WTC11 (cell line): ENCODE measurements around the gene FILIP1L.

Experiments
- JUN ChIP-seq: sonication (generic); formaldehyde crosslinking; IDR thresholded peaks from 2 replicates; pipeline ENCODE4 v1.8.0; 2023; ENCODE audit warnings: mild to moderate bottlenecking, missing genetic modification reagents
- NFYB ChIP-seq: sonication (generic); formaldehyde crosslinking; conservative IDR thresholded peaks from 2 replicates; pipeline ENCODE4 v1.8.0; 2022; ENCODE audit warnings: low read depth, missing genetic modification reagents
- TF ChIP-seq, protein P1 (sequence below): fragments of 200-600 bp; IDR thresholded peaks from 2 replicates; pipeline ENCODE4 v1.8.0; 2022; ENCODE audit warnings: antibody characterized with exemption

DNA sequence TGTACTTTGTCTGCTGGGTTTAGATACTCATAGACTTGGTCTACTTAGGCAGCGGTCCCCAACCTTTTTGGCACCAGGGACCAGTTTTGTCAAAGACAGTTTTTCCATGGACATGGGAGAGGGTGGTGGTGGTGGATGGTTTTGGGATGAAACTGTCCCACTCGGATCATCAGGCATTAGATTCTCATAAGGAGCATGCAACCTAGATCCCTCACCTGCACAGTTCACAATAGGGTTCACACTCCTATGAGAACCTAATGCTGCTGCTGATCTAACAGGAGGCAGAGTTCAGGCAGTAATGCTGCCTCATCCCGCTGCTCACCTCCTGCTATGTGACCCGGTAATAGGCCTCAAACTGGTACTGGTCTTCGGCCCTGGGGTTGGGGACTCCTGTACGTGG, 251.3 kb downstream of the FILIP1L start:
- TF ChIP-seq, protein P1, sequence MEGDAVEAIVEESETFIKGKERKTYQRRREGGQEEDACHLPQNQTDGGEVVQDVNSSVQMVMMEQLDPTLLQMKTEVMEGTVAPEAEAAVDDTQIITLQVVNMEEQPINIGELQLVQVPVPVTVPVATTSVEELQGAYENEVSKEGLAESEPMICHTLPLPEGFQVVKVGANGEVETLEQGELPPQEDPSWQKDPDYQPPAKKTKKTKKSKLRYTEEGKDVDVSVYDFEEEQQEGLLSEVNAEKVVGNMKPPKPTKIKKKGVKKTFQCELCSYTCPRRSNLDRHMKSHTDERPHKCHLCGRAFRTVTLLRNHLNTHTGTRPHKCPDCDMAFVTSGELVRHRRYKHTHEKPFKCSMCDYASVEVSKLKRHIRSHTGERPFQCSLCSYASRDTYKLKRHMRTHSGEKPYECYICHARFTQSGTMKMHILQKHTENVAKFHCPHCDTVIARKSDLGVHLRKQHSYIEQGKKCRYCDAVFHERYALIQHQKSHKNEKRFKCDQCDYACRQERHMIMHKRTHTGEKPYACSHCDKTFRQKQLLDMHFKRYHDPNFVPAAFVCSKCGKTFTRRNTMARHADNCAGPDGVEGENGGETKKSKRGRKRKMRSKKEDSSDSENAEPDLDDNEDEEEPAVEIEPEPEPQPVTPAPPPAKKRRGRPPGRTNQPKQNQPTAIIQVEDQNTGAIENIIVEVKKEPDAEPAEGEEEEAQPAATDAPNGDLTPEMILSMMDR = no peak
- TF ChIP-seq NFYB (CRISPR knock-in tag) (no peak), JUN (CRISPR knock-in tag) (no peak)
